LHCN-M2 (cell line): ENCODE results near the gene LRIG1. TPM values are rescaled to one million over a fixed set of nuclear protein-coding genes. Genes with fewer than 3 reads are reported as not detected.

Experiments used
- DNase-seq: peaks from one replicate; pipeline ENCODE4 v3.0.0-alpha.2; 2012; ENCODE audit warnings: low read depth
- total RNA-seq: library from RNA; depleted of rRNA; stranded (reverse); fragments of >200 nt; gene quantifications from 2 replicates; pipeline ENCODE4 v1.2.3, GENCODE V29; 2014

LRIG1 gene
- total RNA-seq, 1 experiment from 2014 or later: 3.0 TPM

GRCh38 chr3:66504850-66505641 lies 4.2 kb upstream of the LRIG1 start:
- DNase-seq: no peak

- DNase-seq: no peak
Observed at GRCh38 chr3:66502981-66503380, 2.2 kb upstream of the LRIG1 start.

DNA sequence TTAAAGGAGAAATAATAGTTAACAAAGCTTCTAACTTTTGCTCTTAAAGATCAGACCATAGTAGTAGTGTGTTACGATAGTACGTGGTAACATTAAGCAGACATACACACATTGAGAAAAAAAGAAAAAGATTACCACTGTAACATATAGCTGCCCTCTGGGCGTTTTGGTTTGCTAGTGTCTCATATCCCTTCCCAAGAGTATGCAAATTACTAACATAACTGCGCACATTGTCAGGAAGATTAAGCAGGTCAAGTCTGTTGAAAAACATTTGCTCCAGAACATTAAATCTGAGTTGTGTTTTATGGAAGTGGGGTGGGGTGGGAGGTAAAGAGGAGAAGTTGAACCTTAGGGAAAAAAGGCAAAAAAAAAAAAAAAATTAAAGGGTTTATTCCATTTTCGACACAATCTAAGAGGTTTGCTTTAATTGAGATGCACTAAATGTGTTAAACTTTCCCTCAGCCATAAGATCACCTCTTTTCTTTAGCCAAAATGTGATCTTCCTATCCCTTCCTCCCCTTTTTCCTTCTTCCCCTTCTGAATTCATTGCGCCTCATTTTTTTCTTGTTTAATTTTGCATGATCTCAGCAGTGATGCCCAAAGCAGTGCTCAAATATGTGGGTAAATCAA lies 1.5 kb upstream of the LRIG1 start:
- DNase-seq: no peak

- DNase-seq: no peak
Observed at GRCh38 chr3:66501483-66502244, 842 bp upstream of the LRIG1 start.

GRCh38 chr3:66499881-66500575 lies 794 bp downstream of the LRIG1 start:
- DNase-seq: no peak

DNA sequence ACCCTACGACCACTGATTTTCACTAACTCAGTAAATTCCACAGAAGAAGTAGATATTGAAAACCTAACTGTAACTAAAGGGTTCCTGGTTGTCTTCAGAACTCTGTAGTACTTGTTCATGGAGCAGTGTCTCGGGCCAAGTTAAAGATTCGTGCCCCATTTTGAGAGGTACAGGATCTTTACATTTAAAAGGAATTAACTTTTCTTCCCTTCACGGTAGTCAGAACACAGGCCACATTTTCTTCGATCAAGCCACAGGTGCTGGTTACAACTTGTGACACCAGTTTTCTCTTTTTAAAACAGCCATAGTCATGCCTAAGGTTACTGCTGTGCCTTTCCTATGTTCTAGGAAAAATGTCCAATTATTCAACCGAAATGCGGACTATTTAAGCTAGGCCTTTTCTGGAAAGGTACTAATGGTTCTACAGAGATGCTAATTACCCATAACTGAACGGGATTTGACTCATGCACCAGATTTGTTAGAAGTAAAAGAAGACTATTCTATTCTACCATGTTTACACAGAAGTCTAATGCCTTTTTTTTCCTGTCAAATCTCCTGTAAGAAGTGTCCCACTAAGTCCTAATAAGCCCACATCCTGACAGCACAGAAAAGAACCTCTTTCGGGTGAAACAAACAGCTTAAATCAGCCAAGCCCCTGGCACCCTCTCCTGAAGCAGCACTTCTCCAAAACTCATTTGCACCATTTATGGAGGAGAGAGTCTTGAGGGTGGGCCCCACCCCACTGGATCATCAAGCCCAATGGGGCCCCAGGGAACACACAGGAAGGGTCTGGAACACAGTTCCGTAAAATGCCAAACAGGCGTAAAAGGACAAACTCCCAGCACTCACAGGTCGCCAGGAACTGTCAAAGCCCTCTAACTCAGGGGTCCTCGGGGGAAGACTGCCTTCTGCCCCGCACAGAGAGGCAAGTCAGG lies 1.9 kb downstream of the LRIG1 start:
- DNase-seq: no peak

DNA sequence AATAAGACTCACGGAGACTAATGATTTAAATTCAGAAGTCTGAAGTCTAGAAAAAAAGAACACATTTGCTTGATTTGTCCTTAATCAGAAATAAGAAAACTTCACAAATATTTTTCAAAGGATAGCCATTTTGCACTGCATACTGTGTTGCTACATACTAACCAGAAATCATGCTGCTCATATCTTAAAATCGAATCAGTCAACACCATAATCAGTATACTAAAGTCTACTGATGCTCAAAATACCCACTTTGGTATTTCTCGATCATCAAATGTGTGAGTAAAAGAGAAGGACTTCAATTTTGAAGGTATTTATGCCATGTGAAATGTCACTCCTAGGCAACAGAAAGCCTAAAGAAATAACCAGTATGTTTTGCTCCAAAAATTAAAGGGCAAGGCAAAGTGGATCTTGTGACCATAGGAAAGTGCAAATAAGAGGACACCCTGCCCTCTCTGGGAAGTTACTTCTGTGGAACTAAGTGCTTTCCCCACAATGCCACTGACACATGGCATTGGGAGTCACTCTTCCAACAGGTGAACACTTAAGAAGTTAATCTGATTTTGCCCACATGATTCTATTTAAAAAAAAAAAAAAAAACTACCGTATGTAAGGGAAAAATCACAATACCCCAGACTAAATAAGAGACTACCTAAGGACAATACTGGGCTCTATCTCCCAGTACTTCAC lies 2.7 kb downstream of the LRIG1 start:
- DNase-seq: no peak

DNA sequence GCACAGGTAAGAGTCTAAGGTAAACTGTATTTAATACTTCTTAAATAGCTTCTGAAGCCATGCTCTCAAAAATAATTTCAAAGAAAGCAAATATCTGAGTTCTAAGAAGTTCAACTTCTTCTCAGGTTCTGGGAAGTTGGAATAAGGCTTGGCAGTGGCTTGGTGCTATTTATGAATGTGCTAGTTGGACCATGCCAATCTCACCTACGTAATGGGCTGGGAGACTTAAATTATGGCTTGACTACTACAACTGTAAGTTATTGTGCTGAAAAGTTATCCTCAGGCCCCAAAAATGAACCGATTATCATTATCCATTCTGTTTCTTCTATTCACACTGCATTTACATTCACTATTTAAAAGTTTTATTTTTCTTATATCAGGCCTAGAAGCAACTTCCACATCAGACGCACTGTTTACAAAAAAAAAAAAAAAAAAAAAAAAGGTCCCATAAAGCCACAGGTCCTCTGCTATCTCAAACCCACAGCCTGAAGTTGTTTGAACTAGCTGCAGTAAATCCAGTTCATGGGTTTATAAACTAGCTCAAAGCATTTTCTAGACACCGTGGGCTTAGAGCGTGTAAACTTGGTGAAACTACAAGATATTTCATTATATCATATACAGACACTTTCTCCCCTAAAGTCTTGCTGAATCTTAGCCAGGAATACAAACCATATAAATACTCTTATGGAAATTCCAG lies 3.4 kb downstream of the LRIG1 start:
- DNase-seq: no peak

- no peak for DNase-seq
Observed at GRCh38 chr3:66496746-66497145, 4.1 kb downstream of the LRIG1 start.

DNA sequence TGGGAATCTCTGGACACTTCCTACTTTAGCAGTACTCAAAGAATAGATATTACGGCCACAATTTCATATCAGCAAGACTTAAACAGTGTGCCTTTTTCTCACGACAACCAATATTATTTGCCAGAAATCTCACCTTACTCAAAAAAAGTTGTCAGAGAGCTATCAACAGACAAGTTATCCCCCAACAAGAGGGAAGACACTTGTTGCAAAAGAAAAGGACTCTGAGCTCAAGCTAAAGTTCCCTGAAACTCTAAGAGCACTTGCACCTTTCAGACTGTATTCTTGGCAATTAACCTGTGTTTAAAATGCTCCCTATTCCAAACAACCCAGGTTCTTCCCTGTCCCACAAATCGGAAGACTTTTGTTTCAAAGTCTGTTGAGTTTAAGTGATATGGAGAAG lies 4.5 kb downstream of the LRIG1 start:
- DNase-seq: no peak

DNA sequence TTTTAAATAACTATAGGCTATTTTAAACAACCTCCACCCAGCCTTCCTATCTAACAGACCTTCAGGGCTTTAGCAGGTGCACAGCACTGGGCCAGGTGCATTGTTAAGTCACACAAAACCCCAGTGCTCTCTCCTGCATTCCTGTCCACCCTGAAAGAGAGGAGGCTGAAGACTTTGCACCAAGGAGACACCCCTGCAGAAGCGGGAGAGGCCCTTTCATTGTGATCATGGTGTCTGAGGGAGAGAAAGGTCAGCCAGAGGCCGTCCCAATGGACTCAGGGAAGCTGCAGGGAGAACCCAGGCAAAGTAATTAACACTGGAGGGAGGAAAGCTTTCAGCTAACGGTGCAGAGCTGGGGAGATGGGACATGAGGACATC lies 5.2 kb downstream of the LRIG1 start:
- DNase-seq: no peak

GRCh38 chr3:66494959-66495667 lies 5.7 kb downstream of the LRIG1 start:
- no peak for DNase-seq

DNA sequence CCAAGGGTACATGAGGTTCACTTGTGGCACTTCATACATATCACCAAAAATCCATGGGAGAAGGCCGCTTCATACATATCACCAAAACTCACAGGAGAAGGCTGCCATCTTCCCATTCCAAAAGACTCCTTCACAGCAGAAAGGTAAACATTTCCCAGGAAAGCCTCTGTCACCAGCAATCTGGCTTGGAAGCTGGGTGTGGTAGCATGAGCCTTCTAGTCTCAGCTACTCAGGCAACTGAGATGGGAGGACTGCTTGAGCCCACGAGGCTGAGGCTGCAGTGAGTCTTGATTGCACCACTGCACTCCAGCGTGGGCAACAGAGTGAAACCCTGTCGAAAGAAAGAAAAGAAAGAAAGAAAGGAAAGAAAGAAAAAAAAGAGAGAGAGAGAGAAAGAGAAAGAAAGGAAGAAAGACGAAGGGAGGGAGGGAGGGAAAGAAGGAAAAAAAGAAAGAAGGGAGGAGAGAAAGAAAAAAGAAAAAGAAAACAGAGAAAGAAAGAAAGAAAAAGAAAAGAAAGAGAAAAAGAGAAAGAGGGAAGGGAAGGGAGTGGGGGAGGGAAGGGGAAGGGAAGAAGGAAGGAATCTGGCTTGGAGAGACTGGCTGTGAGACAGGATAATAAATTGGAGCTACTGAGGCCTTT lies 7.2 kb downstream of the LRIG1 start:
- DNase-seq: no peak

DNA sequence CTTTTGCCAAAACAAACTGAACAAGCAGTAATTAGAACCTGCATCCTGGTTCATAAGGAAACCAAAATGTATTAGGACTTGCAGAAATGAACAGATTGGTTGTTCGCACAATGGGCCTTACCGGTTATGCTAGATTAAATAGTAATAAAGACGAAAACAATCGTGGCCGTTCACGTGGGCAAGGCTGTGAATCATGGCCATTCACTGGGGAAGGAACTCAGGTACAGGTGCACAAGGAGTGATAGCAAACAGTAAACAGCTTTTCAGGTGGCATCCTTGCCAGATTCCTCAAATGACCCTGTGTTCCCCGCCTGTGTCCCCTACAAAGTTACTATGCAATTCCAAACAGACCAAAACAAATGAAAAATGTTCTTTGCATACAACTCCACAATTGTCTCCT lies 8.2 kb downstream of the LRIG1 start:
- DNase-seq: no peak

- DNase-seq: no peak
Observed at GRCh38 chr3:66492071-66492470, 8.8 kb downstream of the LRIG1 start.

- no peak for DNase-seq
Observed at GRCh38 chr3:66490984-66491383, 9.8 kb downstream of the LRIG1 start.

DNA sequence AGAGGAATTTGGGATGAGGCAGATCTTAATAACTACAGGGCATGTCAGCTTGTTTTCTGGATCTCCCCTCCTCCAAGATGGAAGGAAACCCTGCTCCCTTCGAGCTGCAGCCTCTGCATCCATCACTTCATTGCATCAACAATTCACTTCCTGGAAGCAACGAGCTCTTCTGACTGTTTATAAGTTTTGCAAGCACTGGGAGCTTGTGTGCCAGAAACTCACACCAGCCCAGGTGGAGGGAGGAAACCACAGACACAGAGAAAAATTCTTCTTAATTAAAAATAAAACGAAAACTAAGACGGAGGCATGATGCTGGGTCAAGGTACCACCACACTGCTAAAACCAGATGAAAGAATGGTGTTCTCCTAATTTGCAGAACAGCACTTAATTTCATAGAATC lies 10.6 kb downstream of the LRIG1 start:
- no peak for DNase-seq

DNA sequence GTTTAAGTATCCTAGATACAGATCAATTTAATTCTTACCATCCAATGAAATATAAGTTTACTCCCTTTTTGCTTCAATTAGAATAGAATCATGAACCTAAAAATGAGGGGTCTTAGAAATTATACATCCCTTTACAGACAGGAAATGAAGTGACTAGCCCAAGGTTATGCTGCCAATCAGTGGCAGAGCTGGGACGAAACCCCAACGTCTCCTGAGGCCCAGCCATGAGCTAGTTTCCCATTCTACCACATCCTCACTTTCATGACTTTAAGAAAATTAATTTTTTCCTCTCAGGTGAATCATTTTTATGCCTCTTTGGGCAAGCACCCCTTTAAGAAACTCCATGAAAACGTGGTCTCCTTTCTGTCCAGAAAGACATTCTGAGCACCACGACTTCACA lies 11.2 kb downstream of the LRIG1 start:
- no peak for DNase-seq

GRCh38 chr3:66489115-66489514 lies 11.7 kb downstream of the LRIG1 start:
- no peak for DNase-seq
